DMS79 treated with DMSO at 0.1 percent for 48 hours (cell line): ENCODE measurements around the gene GMPR2.

Experiments used
- DNase-seq: peaks from one replicate; lab custom pipeline; 2025; lab: John Stamatoyannopoulos, UW

The GMPR2 gene

DNA sequence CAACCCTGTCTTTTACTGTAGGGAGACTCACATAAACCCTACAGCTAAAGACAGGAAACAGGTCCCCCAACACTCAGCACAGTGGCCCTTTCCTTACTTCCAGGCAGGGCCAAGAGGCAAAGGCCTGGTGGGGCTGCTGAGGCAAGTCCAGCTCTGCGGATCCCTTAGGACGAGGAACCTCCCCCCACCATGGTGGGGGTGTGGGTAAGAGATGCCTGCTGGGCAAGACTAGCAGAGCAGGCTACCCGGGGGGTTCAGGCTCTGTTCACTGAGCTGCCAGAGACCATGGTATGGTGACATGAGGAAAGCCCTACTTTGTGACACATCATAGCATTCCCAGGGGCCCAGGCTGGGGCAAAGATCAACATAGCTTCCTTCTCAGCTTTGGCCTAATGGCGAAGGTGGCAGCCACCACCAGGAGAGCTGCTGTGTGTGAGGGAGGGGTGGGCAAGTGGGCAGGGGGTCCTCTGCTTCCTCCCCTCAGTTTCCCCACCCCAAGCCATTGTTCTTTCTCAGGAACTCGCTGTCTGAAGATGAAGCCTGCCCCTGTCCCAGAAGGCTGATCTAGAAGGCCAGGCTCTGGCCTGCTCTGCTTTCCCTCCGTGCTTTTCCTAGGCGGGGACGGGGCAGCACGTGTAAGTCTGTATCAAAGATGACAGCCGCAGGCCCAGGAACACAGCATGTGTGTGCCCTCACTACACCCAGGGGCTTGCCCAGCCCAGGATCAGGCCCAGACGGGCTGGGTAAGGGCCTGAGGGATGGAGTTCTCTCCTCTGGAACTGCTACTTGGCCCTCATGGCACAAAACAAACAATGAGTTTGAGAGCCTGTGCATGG lies 19.8 kb downstream of the GMPR2 start:
- DNase-seq = no peak

DNA sequence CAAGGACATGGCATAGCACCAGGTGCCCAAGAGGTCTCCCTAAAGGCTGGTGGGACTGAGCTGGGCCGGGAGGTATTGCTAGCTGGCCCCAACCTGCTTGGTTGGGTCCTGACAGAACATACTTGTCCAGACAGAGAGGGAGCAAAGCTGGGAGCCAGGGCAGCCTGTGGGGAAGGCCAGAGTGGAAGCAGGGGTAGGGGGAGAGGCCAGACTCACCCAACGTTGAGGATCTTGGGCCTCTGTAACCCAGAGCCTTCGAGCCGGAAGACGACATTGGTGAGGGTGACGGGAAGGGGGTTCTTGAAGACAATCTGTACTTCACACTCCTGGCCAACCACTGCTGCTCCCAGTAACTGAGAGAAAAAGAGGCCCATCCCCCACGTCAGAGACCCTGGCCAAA lies 21.2 kb downstream of the GMPR2 start:
- DNase-seq = no peak

GRCh38 chr14:24254630-24255392 lies 22.1 kb downstream of the GMPR2 start:
- no peak for DNase-seq

DNA sequence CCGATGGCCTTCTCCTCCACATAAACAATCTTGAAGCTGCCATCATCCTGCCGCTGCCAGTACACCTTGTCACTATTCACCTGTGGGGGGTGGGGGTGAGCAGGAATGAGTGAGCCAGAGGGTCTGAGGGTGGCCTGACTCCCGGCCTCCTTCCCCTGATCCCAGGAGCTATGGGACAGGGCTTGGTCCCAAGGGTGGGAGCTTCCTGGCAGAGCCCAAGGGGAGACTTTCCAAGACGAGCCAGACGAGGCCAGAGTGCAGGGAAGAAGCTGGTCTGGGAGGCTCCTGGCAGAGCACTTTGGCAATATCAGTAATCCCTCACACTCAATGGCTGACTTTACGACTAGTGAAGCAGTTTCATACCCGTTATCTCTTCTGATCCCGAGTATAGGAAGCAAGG lies 22.7 kb downstream of the GMPR2 start:
- no peak for DNase-seq

- no peak for DNase-seq
Observed at GRCh38 chr14:24255931-24256711, 23.4 kb downstream of the GMPR2 start.

GRCh38 chr14:24256960-24257359 lies 24.2 kb downstream of the GMPR2 start:
- no peak for DNase-seq

GRCh38 chr14:24258119-24258518 lies 25.4 kb downstream of the GMPR2 start:
- DNase-seq = no peak

DNA sequence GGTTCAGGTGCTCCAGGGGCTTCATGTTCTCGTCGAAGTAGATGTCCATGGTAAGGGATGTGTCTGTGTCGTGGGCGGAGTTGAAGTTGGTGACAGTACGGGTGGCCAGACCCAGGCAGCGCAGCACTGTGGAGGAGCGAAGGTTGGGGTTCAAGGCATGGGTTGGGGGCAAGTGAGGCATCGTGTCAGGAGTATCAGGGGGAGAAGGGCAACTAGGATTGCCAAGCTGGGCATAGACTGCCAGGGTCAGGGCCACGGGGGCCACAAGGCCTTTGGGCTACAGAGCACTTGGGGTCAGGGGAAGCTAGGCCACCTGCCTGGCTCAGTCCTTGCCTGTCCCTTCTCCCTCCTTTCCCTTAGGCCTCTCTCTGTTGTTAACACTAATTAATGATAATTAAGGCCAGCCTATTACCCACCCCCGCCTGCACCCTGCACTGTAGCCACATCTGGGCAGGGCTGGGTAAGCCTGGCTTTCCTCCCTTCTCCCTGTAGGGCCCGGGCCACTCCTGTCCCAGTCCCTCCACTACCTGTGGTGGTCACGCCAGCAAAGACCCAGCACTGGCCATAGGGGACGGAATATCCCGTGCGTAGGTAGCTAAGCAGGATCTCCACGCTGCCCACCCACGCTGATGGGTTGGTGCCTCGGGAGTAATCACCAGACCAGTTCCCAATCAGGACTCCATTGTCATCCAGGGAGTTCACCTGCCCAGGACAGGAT lies 26.0 kb downstream of the GMPR2 start:
- DNase-seq = no peak

DNA sequence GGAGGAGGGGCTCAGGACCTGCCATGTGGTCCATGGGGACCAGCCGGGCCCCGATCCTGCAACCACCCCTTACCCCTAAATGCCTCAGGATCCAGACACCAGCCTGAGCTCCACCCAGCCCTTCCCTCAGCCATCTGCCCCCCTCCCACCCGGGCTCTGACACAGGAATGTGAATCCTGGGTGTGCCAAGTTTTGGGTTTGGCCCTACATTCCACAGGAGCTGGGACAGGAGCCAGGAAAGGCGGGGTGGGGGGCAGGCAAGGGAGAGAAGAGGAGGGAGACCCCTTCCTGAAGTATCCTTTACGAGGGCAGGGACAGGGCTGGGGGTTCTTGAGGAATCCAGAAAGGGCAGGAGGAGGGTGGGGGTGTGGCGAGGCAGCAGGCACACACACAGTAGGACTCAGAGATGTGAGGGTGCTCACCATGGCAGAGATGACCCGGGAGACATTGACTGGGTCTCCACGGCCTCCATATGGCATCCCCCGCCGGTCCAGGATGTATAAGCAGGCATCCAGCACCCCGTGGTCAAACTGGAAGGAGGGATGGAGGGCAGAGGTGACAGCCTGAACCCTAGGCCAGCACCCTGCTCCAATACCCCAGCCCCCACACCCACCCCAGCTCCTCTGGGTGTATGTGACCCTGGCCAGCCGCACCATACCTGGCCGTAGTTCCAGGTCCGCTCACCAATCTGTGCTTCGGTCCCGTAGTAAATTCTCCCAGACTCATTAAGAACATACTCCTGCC lies 26.7 kb downstream of the GMPR2 start:
- no peak for DNase-seq

- DNase-seq = no peak
Observed at GRCh38 chr14:24260026-24260779, 27.5 kb downstream of the GMPR2 start.

DNA sequence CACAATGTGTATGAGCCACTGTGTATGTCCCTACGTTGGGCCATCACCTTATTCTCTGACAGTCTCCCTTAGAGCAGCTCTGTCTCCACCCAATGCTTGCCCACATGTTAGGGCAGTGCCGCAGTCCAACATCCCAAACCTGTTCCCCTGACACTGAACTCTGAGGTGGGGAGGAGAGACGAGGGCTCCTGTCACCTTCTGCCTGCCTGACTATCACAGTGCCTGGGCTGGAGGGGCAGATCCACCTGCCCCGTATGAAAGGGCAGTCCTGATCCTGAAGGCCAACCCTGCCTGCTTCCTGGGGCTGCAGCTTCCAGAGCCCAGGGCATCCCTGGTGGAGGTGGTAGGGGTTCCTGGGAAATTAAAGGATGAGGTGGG lies 28.0 kb downstream of the GMPR2 start:
- DNase-seq = no peak

- no peak for DNase-seq
Observed at GRCh38 chr14:24261256-24261968, 28.7 kb downstream of the GMPR2 start.

- no peak for DNase-seq
Observed at GRCh38 chr14:24261969-24262327, 29.2 kb downstream of the GMPR2 start.

GRCh38 chr14:24262821-24263733 lies 30.3 kb downstream of the GMPR2 start, which contains the start of gene TGM1:
Gene TGM1, minus strand, starts transcription at chr14:24263177. Its CDS starts 825 bp downstream, at chr14:24262352.
- DNase-seq = no peak

DNA sequence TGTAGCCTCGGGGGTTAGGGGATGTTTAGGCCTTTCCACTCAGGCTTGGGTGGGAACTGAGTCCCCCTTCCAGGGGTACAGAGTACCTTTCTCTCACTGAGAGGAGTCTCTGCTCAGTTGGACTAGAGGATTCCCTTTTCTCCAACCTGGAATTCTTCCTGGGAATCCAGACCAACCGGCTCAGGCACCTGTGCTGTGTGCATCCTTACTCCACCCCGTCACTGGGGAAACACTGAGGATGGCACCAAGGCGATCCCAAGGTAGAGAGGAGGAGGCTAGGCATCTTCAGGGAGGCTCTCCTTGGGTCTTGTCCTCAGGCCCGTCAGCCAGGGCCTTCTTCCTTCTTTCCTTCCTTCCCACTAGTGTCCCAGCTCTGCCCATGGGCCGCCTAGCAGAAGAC lies 31.1 kb downstream of the GMPR2 start:
- no peak for DNase-seq

DNA sequence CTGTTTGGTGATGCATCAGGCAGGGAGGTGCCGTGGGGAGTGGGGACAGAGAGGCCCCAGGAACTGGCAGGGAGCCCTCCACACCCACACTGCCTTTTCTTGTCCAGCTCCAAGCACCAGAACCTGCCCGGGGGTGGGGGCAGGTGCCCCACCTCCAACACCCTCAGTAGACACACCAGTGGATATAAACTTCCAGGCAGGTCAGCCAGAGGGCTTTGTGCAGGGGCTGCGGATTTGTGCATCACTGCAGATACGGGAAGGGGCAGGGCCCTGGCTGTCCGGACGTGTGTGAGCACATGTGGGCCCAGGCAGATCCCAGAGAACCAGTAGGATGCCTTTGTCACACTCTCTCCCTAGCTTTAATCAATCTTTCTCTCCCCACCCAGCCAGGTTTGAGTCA lies 31.6 kb downstream of the GMPR2 start:
- DNase-seq = no peak

- no peak for DNase-seq
Observed at GRCh38 chr14:24266344-24267244, 33.9 kb downstream of the GMPR2 start.

GRCh38 chr14:24267516-24267915 lies 34.8 kb downstream of the GMPR2 start:
- DNase-seq = no peak
